ENCODE results near the gene MYBPC2.

- TF ChIP-seq EZH2 (IDR thresholded peaks at IDR 0.05; ENCODE audit: low read length, unreplicated experiment) (no peak), CTCF (conservative IDR thresholded peaks at IDR 0.05; ENCODE audit: low read depth, low read length) (no peak), EZH2phosphoT487 (IDR thresholded peaks at IDR 0.05; ENCODE audit: borderline replicate concordance, low read length) (no peak)
These were observed 77.5 kb downstream of the MYBPC2 start for GRCh38 chr19:50510121-50510670.
